Measurements from ENCODE around the gene EEF2K.

The EEF2K gene

DNA sequence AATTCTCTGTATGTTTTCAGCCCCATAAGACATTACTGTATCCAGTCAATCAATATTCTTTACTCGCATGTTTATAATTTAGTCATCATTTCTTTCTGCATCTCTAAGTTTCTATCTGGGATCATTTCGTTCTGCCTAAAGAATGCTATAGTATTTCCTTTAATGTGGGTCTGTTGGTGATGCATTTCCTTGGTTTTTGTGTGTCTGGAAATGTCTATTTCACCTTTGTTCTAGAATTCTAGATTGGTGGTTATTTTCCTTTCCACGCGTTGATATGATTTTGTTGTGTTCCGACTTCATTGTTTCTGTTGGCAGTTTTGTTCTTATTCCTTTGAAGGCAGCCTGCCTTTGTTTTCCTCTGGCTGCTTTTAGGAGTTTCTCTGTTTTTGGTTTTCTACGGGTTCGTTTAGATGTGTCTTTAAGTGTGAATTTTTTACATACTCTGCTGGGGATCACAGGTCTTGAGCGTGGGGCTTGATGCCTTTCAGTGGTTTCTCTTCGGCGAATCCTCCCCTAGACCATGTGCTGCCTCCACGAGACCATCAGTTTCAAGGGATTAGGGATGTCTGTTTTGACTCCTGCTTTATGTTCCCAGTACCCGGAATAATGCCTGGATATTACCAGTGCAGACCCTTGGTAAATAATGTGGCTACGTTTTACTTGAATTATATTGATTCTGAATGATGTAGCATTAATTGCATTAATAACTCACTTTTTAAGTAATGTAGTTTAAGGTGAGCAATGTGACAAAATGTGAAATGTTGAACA, 114.7 kb downstream of the EEF2K start:
- DNase-seq: no peak

DNA sequence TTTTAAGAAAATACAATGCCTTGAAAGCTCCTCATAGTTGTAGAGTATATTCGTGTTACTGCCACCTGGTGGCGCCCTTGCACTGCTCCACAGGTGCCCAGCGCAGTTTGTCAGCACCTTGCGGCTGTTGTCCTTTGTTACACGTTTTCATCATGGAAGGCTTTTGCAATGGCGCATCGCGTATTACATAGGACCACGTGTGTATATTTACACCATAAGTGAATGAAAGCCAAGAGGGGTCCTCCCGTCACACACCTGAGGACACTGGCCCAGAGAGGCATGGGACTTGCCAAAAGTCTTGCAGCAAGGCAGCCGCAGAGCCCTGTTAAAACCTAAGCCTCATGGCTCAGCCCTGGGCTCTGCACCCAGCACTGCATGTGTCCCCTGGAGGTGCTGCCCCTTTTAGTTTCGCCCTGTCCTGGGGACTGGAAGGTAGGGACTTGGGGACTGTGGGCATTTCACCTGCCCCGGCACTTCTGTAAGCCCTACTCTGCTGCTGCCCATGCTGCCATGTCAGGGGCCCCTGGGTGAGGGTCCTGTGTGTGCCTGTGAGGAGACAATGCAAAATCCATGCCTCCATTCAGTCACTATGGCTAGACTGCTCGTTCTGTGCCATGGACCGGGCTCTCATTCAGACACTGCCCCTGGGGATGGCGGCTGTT, 115.4 kb downstream of the EEF2K start:
- DNase-seq: peak; percentile 38

DNA sequence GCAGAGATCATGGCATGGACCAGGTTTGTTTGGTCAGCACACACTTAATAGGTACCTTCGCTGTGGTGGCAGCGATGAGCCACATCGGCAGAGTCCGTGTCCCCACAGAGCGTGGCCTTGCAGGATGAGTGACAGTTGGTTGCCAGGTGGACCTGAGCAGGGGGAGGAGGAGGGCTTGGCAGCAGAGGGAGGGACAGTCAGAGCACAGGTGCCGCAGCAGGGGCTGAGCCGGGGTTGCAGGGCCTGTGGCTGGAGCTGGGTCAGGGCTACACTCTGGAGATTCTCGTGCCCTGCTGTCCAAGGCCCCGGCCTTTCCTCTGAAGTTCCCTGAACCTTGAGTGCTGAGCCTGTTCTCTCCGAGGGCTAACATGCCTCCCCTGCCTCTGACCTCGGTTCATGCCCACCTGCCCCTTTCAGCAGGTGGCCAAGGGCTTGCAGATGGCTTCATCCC, 116.0 kb downstream of the EEF2K start:
- DNase-seq: no peak

DNA sequence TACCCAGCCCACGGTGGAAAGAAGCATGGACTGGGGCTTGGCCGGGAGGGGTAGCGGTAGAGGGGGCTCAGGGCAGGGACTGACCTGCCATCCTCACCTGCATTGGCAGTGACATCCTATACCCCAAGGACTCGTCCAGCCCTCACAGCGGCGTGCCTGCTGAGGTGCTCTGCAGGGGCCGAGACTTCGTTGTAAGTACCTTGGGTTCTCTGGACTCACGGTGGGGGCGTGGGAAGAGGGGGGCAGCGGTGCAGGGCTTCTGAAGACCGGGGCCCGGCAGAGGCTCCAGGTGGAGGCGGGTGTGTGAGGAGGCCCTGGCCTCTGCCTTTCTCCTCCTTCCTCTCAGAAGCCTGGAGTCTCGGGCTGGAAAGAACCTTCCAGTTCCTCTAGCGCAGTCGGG, 116.7 kb downstream of the EEF2K start:
- DNase-seq: no peak

DNA sequence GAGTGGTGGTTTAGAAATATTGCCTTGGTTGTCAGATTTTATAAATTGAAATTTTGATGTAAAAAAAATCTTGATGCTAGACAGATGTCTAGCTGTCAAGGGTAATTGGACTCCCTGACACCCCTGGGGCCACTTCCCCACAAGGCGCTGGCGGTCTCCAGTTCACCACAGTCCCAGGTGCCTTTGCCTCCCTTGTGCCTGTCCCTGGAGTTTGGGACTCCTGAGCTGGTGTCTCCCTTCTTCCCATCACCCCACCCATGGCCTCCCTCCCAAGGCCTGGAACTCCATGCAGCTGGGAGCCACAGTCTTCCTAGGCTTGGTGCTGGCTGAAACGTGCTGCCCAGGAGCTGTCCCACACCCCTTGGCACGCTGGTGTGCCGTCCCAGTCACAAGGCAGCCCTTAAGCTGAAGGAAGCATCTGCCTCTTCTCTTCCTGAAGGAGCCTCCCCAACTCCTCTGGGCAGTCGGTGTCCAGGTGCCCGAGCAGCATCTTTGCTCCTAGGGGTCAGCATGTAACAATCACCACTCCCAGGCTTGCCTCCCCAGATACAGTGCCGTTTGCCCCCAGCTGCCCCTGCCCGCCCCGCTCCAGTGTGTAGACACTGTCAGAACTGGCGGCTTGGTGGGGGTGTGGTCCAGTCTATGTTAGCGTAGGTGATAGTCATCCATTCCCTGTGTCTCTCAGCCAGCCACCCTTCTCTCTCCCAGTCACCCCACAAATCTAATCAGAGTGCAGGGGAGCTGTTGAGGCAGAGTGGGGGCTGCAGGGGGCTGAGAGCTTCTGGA, 117.3 kb downstream of the EEF2K start:
- DNase-seq: no peak

DNA sequence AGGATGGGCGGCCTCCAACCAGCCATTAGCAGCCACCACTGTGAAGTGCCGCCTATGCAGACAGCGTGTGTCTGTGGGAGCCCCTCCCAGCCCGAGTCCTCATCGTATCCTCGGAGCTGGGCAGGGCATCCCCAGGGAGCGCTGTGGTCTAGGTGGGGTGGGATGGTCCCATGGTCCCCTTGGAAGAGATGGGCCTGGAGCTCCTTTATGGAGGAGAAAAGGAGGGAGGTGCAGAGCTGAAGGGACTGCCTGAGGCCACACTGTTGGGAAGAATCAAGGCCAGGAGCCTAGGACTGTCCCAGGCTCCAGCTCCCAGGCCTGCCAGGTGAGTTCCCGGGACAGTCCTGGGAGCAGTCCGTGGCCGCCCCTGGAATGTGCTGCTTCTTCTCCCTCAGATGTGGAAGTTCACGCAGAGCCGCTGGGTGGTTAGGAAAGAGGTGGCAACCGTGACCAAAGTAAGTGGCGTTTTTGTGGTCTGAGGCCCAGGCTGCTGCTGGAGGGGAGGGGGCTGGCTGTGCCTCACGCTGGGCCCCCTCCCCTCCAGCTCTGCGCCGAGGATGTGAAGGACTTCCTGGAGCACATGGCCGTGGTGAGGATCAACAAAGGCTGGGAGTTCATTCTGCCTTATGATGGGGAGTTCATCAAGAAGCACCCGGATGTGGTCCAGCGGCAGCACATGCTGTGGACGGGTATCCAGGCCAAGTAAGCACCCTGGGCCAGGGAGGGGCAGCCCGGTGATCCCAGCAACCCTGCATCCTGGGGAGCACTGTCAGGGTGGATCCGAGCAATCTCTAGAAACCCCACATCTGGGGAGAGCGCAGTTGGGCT, 118.1 kb downstream of the EEF2K start:
- DNase-seq: no peak

DNA sequence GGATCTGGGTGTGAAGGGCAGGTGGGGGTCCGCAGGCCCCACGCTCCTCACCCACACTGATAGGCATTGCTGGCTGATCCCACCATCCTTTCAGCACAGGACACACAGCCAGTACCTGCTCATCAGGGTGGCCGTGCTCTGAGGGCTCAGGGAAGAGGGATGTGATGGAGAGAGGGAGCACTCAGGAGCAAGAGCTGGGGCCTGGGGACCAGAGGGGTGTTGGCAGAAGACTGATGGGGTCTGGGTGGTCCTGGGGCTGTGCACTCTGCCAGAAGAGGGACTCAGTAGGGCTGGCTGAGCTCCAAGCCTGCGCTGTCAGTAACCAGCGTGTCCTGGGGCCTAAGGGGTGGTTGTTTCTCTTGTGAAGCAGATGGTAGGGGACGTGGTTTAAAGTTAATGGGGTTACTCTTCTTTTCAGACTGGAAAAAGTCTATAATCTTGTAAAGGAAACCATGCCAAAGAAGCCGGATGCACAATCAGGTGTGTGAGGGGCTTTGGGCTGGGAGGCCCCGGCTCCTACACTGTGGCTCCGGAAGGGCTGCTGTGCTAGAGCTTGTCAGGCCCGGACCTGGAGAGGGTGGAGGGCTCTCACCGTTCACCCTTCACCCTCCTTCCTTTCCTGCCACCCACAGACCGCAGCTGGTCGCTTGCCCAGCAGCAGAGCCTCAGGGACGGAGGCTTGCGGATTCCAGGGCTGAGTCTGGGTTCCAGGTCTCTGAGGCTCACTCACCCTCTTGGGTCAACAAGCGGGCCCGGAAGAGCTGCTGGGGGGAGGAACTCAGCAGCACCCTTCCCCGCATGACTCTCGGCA, 118.9 kb downstream of the EEF2K start:
- DNase-seq: no peak

DNA sequence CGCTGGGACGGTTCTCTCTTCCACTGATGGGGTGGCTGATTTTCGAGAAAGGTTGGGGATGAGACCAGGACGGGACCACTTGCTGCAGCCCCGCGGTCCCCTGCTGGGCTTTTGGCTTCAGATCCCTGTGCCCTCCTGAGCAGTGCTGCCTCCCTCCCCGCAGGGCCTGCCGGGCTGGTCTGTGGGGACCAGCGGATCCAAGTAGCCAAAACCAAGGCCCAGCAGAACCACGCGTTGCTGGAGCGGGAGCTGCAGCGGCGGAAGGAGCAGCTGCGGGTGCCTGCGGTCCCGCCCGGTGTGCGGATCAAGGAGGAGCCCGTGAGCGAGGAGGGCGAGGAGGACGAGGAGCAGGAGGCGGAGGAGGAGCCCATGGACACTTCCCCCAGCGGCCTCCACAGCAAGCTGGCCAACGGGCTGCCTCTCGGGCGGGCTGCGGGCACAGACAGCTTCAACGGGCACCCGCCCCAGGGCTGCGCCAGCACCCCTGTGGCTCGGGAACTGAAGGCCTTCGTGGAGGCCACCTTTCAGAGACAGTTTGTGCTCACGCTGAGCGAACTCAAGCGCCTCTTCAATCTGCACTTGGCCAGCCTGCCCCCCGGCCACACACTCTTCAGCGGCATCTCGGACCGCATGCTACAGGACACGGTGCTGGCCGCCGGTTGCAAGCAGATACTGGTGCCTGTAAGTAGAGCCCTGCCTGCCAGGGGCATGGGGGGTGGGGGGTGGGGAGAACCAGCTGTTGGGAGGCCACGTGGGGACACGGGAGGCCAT, 119.7 kb downstream of the EEF2K start:
- no peak for DNase-seq

DNA sequence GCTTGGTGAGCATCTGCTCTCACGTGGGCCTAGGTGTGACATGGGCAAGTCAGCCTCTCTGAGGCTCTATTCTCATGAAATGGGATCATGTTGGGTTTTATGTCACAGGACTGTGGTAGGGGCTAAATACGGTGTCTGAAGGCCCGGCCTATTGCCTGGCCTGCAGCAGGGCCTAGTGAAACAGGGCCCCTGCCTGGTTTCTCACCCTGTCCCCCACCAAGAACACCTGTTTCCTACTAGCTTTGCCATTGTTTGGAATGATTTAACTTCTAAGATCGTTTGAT, 120.2 kb downstream of the EEF2K start:
- DNase-seq: no peak

DNA sequence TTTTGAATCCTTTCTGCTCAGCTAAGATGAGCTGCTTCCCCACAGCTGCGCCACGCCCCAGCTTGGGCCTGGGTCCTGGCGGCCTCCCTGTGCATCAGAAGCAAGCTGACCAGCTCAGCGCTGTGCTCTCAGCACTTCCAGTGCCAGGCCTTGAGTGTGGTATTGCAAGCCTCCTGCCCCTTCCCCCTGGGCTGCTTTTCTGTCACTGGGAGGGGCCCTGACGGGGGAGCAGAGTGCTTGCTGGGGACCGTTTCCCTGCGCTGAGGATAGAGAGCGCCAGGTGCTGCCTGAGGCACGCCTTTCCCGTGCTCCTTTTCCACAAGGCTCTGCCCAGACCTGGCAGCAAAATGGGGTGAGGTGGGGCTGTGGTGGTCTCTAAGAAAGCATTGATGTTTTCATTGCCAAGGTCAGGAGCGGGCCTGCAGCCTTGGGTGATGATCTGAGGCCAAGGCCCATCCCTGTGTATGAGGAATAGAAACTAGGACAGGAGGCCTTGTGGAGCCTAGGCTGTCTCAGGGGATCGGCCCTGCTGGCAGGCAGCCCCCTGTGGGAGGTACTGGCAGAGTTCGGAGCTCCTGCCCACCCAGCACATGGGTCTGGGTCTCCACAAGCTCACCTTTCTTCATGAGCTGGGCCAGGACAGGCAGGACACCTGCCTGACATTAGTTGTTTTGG, 120.8 kb downstream of the EEF2K start:
- no peak for DNase-seq

DNA sequence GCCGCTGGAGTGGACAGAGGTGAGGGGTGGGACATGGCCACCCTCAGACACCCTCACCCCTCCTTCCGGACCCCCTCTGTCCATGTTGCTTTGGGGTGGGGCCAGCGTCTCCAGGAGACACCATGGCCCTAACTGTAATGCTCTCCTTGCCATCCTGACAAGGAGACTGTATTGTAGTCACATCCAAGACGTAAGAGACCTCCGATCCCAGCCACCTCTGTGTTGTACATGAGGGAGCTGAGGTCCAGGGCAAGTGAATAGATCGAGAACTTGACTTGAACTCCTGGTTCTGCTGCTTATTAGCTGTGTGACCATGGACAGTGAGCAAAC, 121.3 kb downstream of the EEF2K start:
- no peak for DNase-seq

DNA sequence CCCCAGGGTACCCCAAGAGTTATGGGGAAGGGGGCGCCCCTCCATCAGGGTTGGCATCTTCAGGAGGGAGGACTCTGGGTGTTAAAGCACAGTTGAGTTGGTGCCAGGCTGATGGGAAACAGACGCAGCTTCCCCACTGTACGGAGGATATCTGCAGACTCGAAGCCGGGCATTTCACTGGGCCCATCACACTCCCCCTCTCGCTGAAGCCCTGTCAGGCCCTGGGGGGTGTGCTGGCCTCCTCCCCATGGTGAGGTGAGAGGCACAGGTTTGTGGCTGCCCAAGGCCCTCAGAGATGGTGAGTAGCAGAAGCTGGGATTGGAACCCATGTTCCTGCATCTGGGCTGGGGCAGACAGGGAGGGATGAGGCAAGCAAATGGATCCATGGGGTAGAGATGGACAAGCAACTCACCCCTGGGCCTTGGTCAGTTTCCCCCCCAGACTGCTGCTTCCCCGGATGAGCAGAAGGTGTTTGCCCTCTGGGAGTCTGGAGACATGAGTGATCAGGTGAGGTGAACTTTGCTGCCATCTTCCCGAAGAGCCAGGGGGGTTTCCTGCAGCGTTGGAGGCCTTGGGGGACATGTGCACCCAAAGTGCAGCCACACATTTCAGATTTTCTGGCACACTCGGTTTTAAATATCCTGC, 122.1 kb downstream of the EEF2K start:
- no peak for DNase-seq

DNA sequence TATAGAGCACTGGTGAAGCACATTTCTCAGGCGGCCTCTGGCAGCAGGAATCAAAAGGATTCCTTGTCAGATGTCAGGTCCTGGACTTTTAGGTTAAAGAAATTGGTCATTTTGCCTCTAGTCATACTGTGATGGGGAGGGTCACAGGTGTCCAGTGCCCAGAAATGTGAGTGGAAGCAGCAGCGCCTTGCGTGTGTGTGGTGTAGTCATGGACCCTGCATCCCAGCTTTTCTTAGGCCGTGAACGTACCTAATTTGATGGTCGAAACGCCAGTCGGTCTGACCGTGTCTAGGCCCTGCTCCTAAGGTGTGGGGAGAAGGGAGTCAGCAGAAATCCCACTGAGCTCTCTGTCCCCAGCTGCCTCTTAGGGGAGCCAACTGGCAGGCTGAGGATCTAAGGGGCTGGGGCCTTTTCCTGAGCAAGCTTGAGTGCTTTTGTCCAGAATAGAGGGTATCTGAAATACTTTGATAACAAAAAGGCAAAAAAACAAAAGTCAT, 123.2 kb downstream of the EEF2K start:
- no peak for DNase-seq

DNA sequence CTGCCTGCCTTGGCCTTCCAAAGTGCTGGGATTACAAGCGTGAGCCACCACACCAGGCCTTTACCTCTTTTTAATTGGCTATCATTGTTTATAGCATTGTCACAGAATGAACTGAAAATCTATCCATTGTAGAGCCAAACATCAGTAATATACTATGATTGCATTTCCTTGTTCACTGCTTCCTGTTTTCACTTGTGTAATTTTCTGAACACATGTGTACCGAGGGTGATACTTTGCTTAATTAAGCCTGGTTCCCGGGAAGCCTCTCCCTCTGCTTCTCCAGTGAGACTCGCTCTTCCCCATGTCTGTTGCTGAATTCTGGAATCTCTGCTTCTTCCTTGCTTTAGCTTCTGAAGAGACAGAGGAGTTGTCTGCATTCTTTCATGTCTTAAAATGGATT, 124.2 kb downstream of the EEF2K start:
- DNase-seq: no peak

DNA sequence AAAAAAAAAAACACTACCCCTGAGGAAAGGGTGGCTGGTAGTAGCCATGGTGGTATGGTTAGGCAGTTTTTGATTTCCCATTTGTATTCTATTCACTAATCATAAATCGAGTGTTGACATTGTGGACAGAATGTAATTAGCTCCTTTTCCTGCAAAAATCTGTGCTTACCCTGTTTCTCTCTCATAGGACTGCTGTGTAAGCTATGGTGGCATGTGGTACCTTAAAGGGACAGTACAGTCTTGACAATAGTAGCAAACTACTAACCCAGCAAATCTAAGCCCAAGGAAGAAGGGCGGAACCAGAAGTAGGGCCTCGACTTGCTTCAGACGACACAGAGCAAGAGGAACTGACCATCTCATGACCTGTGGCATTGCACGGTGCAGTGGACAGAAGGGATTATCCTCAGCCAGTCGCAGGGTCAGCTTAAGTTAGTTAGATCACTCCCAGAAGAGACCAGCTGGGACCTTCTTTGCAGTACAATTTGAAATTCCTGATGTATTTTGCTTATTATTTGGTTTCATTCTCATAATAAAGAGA, 127.4 kb downstream of the EEF2K start:
- no peak for DNase-seq

DNA sequence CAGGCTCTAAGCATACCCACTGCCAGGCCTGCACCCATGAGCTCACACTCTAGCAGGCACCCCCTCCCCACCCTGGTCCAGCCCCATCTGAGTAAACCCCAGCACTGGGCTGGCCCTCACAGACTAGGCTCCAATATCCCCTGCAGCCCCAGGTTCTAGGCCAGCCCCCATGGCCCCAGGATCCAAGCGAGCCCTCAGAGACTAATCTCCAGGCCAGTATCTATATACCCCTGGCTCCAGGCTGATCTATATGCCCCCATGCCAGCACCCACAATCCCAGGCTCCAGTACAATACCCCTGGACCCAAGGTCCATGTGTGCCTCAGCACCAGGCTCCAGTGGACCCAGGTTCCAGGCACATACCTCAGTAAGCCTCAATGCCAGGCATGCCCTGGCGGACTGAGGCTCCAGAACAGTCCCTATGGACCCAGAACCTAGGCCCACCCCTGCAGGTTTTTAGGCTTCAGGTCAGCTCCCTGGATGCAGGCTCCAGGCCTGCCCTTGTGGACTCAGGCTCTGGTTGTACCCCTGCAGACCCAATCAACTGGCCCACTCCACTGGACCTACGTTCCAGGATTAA, 129.7 kb downstream of the EEF2K start:
- DNase-seq: no peak

DNA sequence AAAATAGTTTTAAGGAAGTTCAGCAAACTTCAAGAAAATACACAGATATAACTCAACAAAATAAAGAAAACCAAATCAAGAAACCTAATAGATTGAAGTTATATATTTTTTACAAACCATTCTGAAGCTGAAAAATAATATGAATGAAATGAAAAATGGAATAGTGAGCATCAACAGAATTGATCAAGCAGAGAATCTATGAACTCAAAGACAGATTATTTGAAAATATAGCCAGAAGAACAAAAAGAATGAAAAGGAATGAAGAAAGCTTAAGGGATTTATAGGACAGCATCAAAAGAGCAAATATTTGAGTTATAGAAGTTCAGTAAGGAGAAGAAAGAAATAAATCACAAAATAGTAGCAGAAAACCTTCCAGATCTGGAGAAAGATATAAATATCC, 130.5 kb downstream of the EEF2K start:
- no peak for DNase-seq

DNA sequence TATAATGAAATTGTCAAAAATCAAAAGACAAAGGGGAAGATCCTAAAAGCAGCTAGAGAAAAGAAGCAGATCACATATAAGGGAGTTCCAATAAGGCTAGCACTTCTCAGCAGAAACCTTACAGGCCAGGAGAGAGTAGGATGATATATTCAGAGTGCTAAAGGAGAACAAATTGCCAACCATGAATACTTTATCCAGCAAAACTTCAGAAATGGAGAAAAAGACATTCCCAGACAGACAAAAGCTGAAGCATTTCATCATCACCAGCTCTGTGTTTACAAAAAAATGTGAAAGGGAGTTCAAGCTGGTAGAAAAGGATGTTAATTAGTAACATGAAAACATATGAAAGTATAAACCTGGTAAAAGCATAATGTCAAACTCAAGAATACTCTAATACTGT, 131.0 kb downstream of the EEF2K start:
- DNase-seq: no peak

DNA sequence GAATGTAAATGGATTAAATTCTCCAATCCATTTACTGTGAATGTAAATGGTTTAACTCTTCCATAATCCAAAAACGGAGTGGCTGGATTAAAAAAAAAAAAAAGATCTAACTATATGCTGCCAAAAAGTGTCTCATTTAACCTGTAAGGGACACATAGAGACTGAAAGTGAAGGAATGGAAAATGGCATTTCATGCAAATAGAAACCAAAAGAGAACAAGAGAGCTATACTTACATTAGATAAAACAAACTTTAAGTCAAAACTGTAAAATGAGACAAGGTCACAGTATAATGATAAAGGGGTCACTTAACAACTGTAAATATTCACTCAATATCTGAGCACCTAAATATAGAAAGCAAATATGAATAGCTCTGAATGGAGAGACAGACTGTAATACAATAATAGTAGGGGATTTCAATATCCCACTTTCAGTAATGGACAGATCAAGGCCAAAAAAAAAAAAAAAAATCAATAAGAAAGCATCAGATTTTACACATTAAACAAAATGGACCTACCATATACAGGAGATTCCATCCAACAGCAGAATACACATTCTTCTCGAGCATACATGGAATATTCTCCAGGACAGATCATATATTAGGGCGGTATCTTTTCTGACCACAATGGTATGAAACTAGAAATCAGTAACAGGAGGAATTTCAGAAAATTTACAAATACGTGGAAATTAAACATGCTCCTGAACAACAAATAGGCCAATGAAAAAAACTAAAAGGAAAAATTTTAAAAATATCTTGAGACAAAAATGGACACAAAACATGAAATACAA, 132.0 kb downstream of the EEF2K start:
- no peak for DNase-seq

Measured in HCEC 1CT (cell line).